HL-60/S4 (cell line): Measurements from ENCODE around the gene TBX5.

Source experiments
- in situ Hi-C: fragments of 300-500 bp; cut with MboI; formaldehyde crosslinking; loops from 2 replicates; pipeline ENCODE4 v1.14.3; 2022; ENCODE audit warnings: low sequenced_read_pairs

The TBX5 gene

DNA sequence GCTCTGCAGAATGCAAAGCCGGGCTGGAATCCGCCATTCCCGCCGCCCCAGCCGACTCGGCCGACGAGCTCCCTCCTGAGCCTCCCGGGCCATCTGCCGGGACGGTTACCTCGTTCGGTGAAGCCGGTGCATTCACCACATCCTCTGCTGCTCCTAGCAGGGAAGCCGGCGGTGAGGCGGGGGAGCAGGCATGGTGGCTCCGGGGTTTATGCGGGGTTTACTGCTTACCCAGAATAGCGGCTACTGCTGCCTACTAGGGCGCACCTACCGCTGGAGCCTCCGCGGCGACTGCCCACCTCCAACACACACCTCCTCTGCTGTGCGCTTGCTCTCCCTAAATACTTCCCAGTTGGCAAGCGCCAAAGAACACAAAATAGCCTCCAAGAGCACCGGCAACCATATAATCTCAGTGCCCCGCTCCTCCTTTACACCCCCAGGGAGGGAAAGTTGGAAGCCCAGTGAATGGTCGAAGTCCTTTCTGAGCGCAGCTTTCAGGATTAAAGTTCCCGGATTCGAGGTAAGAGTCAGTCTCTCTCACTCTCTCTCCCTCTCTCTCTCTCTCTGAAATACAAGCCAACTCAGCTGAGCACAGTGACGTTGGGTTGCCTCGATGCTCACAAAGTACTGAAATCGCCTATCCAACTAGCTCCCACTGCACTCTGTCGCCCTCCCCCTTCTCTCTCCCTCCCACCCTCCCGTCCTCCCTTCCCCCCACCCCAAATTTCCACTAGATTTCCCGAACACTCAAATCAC is at the start of gene TBX5:
TSS of gene TBX5 (minus strand) at position 626 of the 753 bp plus-strand sequence. CDS start 2,246 bp downstream, outside the sequence.
- in situ Hi-C loops: no loop called here

DNA sequence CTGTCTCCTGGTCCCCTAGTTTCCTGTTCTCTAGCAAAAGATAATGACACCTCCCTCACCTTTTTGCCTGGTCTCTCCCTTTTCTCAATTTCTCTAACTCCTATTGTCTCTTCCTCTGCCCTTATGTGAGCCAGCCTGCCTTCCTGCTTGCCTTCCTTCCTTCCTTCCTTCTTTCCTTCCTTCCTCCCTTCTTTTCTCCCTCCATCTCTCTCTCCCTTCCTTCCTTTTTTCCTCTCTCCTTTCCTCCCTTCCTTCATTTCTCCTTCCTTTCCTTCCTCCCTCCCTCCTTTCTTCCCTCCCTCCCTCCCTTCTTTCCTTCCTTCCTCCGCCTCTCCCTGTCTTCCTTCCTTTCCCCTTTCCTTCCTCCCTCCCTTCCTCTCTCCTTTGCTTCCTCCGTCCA is 45.7 kb upstream of the TBX5 start:
- in situ Hi-C loops: no loop called here

DNA sequence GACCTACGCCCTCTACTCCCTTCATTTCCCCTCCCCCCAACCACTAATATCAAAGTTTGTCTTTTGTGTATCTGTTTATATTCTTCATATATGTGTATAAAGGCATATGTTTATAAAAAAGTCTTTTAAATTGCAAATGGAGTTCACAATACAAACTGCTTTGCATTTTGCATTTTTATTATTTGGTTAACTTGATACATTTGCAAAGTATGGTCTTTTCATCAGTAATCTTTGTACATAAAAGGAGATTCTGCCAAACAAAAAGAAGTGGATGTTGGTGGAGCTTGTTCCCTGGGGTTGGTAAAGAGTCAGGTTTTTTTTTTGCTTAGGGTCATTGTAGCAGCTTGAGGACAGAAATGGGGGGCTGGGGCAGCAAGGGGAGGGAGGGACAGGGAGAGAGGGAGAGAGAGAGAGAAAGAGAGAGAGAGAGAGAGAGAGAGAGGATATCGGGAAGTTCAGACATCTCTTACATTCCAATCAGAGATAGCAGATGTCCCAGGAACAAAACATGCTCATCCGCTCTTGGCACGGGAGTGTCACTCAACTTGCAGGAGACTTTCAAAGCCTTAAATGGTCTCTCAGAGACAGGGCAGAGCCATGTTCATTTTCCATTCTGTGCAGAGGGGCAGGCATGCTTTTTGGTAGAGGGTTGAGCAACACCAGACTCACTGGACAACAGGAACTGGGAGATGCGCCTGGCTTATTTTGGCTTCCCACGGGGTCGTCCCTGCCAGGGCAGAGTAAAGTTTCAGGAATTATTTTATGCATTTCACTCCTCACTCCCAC is 44.8 kb upstream of the TBX5 start:
- in situ Hi-C loops: no loop called here

DNA sequence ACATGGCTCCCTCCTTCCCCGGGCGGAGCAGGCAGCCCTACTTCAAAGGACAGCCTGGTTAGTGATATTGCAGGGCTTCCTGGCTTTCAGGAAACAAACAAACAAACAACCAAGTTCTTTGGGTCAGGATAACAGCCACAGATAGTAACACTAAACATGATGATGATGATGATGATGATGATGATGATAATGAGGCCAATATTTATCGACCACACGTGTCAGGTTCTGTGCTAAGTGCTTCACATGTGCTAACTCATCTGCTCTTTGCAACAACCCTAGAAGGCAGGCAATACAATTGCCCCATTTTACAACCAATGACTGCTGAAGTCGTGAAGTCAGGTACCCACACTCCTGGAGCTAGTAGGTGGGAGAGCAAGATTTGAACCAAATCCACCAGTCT is 44.1 kb upstream of the TBX5 start:
- in situ Hi-C loops: no loop called here

DNA sequence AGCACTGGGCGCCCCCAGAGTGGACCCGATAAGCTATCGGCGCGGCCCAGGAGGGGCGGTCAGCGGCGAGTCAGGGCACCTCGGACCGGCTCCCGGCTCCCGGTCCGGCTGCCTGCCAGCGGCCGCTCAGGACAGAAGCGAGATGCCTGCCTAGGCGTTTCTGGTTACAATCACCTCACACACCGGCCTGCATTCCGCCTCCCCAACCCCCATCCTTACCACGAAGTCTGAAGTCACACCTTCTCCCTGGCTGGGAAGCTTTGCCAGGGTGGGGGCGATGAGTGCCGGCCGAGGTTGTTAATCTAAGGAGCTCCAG is 42.6 kb upstream of the TBX5 start:
- in situ Hi-C loops: no loop called here

DNA sequence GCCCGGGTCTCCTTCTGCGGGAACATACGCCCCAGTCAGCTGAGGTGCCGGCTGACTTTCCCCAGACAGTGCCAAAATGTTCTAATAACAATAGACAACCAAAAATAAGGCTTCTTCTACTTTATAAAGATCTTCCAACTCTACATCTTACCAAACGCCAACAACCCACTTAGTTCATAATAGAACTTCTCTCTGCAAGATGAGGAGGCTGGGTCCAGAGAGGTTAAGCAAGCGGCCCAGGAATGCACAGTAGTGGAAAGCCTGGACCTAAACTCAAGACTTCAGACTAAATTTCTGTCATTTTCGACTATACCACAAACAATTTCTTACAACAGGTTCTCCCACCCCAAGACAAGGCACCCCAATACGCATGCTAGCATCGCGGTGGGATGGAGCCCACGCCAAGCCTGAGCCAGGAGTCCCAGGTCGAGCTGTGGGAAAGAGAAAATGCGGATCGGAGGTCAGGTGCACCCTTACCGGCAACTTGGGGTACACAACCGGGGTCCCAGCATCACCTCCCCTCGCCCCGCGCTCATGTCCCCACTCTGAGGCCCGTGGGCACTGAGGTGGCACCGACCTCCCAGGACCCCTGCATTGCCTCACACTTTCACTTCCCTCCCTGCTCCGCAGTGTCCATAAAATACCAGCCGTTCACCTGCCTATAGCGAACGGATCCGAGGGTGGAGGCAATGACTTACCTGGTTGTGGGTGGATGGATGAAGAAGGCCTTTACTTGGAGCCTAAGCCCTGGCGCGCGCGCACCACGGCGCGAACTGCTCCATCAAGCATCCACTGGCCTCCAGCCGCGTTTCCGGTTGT is 42.1 kb upstream of the TBX5 start:
- in situ Hi-C loops: no loop called here

DNA sequence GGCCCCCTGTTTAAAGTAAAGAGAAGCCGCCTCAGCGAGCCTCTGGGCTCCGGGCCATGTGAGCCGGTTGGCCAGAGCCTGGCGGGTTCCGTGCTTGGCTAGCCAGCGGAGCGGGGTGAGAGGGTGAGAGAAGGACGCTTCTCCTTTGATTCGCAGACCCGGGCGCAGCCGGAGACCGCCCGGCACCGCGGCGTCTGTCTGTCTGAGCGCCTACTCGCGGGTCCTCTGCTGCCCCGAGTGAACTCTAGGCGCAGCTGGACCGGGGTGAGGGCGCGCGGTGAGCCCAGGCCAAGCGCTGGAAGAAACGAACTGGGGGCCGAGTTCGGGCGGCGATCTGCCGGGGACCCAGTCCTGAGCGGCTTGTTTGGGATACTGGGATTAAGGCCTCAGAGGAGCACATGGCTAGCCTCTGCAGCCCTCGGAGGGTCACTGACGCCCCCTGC is 41.4 kb upstream of the TBX5 start:
- in situ Hi-C loops: no loop called here

DNA sequence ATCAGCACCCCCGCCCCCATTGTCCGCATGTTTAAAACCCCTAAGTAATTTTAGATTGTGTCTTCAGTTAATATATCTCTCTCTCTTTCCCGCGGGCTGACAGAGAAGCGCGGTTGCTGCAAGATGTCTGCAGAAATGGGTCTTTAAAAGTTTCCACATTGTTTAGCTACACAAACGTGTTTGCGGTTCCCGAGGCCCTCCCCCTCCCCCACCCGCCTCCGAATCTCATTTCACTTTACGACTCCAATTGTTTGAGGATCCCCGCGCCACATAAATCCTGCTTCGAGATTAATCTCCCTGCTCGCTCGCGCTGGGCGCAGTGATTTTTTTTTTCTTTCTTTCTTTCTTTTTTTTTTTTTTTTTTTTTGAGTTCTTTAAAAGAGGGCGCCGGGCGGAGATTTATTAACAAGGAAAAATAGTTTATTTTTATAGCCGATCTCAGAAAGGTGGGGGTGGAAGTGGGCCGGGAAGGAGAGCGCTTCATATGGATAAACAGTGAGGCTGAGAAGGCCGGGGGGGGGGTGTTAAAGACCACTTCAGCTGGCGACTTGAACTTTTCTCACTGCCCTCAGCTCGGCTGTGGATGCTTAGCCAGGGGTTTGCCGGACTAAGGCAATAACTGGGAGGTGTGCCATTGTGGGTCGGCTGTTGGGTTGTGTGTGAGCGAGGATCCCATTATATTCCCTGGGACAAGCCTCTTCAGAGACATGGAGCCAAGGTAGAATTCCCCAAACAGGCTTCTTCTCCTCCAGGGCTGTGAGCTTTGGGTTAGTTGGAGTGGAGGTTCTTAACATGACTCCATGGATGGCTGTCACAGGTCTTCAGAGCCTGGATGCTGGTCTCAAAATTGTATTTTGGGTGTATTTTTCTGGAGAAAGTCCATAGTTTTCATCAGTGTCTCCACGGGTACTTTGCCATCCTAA is 39.7 kb upstream of the TBX5 start:
- in situ Hi-C loops: no loop called here

DNA sequence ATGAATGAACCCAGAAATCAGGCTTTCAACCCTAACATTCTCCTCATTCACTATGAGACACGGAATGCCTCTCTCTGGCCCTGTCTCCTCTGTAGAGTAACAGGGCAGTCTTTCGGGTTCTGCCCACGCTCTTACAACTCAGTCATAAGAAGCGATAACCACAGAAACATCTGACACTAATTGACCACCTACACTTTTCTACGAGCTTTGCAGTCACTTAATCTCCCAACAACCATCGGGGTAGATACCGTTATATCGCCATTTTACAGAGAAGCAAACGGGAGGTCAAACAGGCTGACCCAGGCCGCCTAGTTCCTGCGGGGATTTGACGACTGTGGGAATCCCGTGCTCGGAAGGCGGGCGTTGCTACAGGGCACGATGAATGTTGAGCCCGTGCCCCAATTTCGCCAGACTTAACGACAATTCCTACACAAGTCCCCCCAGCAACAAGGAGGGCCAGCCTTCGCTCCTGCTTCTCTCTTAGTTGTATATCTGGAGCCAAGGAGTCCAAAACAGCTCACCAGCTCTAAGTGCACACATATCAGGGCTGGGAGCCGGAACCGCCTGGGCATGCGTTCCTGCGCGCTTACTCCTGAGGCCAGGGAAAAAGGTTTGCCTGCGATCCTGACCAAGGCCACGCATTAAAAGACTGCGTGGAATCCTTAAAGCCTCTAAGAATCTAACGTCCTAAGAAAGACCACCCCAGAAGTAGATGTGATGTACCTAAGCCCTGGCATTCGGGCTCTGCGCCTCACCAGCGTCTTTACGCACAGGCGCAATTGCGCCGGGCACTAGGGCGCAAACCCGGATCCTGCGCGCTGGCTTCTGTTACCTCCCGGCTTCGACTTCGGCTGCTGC is 38.7 kb upstream of the TBX5 start:
- in situ Hi-C loops: no loop called here

DNA sequence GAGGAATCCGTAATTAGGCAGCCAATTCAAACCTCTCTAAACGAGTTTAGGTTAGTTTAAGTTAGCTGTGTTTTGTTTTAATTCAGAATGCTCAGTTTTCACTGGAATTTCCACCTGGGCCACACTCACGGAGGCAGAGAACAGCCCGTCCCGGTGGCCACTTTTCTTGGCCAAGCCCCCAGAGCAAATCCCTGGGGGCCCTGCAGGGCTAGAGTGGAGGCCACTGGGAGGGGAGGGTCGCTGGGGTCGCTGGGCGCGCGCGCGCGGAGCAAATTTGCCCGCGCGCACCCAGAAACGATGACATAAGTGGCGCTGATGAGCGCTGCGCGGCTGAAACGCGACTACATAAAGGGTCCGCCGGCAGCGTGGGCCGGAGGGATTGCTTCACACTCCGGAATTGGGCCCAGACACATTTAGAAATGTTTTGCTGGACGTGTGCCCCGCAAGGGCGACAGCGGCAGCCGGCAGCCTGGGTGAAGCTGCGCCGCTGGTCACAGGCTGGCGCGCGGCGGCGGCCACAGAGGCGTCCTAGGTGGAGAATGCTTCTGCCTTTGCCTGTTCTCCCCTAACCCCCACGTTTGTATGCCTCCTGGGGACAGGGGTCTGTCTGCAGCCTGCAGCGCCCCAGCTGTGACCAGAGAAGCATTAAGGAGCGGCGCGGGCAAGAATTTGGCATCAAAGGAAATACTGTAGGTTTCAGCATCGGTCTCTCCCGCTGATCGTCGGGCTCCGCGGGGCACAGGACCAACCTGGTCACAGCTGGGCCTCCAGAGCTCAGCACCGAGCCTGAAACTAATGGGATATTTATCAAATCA is 37.9 kb upstream of the TBX5 start:
- in situ Hi-C loops: no loop called here

DNA sequence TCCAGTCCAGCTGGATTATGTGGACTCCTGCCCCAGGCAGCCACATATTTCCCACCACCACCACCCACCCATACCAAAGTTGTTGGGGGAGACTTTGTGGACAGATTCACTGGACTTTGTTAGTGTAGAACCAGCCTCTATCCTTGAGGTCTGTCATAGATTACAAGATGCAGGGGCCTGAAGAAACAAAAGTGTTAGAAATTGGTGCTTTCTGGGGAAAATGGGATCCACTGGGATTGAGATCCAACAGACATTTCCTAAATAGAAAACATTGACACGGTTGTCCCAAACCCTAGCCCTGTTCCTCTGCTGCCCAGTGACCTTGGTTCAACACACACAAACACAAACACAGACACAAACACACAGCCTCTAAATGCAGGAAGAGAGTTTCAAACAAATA is 36.6 kb upstream of the TBX5 start:
- in situ Hi-C loops: no loop called here

DNA sequence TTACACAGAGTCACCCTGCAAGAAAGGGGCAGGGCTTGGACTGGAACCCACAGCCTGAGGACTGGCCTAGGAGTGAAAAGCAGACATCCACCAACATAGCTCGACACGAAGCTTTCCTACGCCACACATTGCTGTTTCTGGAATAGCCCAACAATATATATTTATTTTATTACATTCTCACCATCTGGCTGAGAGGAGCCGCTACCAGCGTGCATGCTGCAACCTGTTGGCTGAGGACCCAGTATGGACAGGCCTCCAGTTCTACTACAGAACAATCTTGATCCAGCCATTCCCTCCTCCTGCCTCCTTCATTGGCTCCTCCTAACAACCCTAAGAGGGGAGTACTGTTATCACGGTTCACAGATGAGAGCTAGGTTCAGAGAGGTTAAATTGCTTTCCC is 35.6 kb upstream of the TBX5 start:
- in situ Hi-C loops: no loop called here

DNA sequence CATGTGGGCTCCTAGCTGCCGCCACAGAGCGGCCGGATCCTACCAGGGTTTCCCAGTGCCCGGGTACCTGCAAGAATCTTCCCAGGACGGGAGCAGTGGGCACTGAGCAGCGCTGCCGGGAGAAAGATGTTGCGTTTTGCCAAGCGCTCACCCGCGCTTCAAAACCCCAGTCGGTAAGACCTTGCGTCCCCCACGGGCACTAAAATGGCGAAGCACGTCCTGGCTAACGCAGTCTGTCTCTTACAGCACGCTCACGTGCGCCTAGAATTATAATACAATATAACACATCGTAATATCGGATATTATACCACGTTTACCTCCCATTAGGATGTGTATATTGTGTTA is 35.1 kb upstream of the TBX5 start:
- in situ Hi-C loops: no loop called here

DNA sequence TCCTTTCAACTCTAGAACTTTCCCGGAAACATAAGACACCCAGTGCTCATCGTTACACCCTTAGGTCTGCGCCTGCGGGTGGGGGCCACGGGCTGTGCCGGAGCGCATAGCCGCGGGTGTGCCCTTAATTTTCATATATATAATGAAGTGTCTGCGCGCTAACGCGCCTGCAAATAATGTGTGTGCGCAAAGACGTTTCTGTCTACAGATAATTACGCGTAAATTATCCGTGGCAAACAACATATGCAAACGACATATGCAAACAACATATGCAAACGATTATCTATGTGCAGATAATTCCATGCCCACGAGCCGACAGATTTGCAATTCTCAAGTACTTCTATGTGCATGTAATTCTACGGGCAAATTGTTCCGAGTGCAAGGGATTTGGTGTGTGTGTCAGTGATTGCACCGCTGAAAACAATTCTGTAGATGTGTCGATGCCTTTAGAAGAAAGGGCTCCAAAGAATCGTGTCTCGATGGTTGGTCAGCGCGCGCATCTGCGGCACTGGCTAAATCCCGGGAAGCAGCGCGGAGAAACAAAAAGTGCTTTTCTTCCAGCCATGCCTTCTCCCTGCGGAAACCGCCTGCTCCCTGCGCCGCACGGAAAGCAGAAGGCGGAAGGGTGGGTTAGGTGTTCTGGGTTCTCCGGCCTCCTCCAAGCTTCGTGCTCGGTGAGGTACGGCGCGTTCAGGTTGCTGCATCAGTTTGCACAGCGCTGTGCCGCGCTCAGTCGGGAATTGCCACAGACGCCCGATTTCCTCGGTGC is 34.5 kb upstream of the TBX5 start:
- in situ Hi-C loops: no loop called here

DNA sequence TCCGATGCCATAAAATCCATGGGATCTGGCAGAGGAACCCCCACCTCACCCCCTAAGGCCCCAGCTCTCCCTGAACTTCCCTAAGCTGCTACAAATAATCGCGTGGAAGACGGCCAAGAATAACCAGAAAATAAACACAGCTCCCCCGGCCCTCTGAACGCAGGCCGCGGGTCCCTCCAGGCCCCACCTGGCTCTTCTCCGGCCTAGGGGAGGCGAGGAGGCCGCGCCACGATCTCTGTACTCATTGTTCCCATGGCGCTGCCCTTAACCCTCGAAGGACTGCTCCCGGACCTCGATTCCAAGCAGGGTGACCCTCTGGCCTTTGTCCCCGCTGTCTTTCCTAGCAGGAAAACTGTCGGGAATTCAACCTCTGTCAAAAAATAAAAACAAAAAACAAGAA is 33.9 kb upstream of the TBX5 start:
- in situ Hi-C loops: no loop called here

DNA sequence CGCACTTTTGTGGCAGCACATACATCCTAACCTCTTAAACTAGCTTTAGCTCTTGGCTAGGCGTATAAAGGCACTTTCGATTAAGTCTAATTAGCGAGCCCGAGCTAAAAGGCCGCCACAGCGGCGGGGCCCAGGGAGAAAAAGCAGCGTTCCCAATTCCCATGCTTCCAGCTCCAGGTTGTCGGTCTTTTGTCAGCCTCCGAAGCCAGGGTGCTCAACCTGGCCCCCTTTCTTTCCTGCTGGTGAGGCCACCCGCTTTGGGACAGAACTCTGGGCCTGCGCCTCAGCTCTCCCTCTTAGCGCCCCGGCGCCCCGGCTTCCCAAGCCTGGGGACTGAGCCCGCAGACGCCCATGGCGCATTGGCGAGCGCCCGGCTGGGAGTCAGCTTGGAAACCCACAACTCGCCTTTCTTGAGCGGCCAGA is 33.3 kb upstream of the TBX5 start:
- in situ Hi-C loops: no loop called here

DNA sequence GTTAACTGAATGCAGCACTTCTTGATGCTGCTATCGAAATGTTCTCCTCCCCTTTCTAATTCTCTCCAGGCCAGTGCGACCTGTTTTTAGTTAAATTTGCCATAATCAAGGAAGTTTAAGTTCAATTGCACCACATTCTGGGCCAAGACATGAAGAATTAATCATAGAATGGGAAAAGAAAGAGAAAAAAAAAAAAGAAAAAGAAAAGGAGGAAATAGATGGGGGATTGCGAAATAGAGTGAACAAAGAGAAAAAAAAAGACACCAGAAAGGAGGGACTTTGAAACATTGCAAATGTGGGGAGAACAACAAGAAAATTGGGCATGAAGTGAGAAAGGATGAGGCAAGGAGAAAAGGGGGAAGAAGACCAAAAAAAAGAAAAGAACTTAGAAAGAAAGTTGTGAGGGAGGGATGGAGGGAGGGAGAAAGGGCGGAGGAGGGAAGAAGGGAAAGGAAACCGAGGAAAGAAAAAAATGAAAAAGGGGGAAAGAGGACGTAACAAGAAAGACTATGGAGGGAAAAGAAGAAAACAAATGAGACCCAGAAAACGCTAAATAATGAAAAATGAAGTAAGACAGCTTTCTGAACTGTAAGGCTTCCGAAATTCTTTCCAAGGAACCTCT is 32.8 kb upstream of the TBX5 start:
- in situ Hi-C loops: no loop called here

DNA sequence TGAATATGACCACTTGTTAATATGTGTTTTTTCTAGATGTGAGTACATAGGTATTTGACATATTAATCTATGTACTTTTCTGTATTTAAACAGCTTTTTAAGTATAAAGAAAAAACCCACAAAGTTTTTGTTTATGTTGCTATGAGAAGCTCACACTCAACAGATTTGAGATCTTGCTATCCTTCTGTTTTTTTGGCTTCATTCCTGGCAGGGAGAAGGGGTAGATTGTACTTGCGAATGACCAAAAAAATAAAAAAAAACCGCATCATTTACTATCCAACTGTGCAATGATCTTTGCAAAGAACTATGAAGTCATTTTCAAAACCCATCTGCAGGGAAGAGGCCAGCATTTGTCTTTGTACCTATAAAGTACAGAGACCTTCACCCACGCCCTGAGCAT is 28.4 kb upstream of the TBX5 start:
- in situ Hi-C loops: no loop called here
